ENCODE results near the gene GPR18.

DNA sequence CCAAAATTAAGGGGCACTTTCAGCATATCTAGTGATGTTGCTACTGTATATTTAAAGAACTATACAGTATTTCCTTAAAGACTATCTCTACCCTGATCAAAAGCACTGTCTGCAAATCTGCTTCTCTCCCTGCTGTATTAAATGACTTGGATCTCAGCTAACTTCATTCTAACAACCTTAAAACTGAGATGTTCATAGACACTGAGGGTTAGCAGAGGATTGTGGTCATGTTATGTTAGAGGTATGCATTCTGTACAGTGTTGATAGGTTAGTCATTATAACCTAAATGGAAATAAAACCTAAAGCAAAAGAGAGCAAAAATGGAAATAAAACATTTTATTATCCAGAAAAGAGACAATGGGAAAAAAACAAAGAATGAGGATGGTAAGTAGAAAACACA is 39.2 kb upstream of the GPR18 start:
- TF ChIP-seq, protein P1, sequence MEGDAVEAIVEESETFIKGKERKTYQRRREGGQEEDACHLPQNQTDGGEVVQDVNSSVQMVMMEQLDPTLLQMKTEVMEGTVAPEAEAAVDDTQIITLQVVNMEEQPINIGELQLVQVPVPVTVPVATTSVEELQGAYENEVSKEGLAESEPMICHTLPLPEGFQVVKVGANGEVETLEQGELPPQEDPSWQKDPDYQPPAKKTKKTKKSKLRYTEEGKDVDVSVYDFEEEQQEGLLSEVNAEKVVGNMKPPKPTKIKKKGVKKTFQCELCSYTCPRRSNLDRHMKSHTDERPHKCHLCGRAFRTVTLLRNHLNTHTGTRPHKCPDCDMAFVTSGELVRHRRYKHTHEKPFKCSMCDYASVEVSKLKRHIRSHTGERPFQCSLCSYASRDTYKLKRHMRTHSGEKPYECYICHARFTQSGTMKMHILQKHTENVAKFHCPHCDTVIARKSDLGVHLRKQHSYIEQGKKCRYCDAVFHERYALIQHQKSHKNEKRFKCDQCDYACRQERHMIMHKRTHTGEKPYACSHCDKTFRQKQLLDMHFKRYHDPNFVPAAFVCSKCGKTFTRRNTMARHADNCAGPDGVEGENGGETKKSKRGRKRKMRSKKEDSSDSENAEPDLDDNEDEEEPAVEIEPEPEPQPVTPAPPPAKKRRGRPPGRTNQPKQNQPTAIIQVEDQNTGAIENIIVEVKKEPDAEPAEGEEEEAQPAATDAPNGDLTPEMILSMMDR (IDR thresholded peaks at IDR 0.05; ENCODE audit: insufficient read depth, low read length, poor library complexity, severe bottlenecking): no peak
- TF ChIP-seq EZH2phosphoT487 (conservative IDR thresholded peaks at IDR 0.05; ENCODE audit: low read length): no peak
